Stimulated activated CD4-positive, alpha-beta T cell treated with anti-CD3 and anti-CD28 coated beads, Interleukin-4, amount 100 ng/mL, for 4 hours (primary cell): Measurements from ENCODE around the gene FOXP1.

ENCODE experiments used
- DNase-seq, 2 experiments: peaks; one replicate each; pipeline ENCODE4 v3.0.0-alpha.2; 2020

FOXP1 gene

DNA sequence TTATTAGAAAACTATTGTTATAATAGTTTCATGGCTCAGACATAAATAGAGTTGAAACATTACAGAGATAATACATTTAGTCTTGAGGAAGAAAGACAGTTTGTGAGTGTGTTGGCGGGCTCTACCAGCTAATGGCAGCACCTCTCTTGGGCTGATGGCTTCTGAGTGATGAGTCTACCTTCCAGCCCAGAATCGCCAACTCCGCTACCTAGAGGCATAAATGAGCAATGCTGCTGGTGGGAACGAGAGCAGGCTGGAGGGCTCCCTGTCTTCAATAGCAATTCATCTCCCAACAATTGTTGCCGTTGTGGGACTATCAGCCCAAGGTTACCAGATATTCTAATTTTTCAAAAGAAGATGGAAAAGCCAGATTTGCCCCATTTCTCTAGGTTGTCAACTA lies 388.7 kb downstream of the FOXP1 start:
- DNase-seq: no peak

DNA sequence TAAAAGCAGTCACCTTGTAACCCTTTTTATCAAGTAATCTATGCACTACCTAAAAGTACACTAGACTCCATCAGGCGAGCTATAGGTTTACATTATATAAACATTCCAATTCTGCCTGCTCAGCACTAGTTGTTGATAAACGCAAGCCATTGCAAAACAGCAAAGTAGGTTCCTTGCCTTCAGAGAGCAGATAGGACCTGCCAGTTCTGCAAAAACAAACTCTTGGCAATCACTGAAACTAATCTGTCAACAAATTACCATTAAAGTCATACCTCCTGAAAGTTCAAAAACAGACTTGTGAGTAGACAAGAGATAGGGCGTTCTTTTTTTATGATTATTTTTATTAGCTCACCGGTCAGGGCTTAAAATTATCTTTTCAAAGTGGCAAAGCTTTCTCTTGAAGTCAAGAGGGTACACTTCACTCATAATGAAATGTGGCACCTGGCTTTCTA lies 392.5 kb downstream of the FOXP1 start:
- DNase-seq: no peak

DNA sequence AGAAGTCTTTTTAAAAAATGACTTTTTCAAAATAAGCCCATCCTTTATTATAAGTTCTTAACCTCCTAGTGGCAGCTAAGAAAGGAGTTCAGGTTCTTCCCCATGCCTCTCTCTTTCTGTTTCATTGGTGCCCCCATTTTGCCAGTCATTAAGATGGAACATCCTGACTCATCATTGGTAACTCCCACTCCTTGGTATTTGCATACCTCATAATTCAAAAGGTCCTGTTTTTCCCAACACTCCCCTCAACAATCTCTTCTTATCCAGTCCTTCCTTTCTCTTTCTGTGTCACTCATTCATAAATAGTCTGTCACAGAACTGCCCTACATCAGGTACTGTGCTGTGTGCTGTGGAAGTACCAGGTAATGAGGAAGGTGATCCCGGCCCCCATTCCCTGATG lies 394.0 kb downstream of the FOXP1 start:
- peak in 1 of 2 experiments; percentile 36 for DNase-seq

GRCh38 chr3:71187715-71188114 lies 395.8 kb downstream of the FOXP1 start:
- no peak for DNase-seq

GRCh38 chr3:71186801-71187200 lies 396.7 kb downstream of the FOXP1 start:
- DNase-seq: no peak

GRCh38 chr3:71185733-71186455 lies 397.6 kb downstream of the FOXP1 start:
- DNase-seq: peak in 1 of 2 experiments; percentile 12

GRCh38 chr3:71184252-71184651 lies 399.3 kb downstream of the FOXP1 start:
- DNase-seq: no peak

- no peak for DNase-seq
Measured at GRCh38 chr3:71183549-71183948, 400.0 kb downstream of the FOXP1 start.

DNA sequence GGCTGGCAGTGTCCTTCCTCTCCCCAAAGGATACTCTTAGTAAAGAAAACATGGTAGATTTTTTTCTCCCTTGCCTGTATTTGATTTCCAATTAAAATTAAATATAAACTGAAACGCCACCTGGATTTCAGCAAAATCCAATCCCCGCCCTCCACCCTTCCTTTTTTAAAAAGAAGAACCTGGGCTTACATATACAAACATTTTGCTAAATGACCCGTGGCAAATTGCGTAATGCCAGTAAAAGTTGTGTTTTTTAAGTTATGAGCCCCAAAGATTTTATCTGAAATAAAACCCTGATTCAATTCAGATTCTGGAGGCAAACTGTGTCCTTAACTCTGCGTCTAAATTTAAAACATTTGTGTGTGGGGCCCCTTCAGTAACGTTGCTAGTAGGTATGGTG lies 403.0 kb downstream of the FOXP1 start:
- DNase-seq: no peak

- DNase-seq: no peak
Measured at GRCh38 chr3:71177375-71177774, 406.2 kb downstream of the FOXP1 start.

DNA sequence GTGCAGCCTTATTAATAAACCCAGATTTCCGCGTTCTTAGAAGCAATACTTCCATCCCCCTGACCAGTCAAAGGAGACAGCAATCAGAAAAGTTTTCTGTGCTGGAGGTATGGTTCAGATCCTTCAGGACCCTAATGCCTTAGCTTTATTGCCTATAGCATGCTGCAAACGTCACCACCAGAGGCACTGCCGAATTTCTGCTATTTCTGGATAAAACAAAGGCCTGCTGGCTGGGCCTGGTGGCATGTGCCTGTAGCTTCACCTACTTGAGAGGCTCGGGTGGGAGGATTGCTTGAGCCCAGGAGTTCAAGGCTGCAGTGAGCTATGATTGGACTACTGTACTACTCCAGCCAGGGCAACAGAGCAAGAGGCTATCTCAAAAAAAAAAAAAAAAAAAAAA lies 407.2 kb downstream of the FOXP1 start:
- no peak for DNase-seq

- no peak for DNase-seq
Measured at GRCh38 chr3:71175691-71176365, 407.7 kb downstream of the FOXP1 start.

GRCh38 chr3:71172951-71173350 lies 410.6 kb downstream of the FOXP1 start:
- no peak for DNase-seq

GRCh38 chr3:71172189-71172588 lies 411.3 kb downstream of the FOXP1 start:
- no peak for DNase-seq

- no peak for DNase-seq
Measured at GRCh38 chr3:71171247-71171646, 412.3 kb downstream of the FOXP1 start.

DNA sequence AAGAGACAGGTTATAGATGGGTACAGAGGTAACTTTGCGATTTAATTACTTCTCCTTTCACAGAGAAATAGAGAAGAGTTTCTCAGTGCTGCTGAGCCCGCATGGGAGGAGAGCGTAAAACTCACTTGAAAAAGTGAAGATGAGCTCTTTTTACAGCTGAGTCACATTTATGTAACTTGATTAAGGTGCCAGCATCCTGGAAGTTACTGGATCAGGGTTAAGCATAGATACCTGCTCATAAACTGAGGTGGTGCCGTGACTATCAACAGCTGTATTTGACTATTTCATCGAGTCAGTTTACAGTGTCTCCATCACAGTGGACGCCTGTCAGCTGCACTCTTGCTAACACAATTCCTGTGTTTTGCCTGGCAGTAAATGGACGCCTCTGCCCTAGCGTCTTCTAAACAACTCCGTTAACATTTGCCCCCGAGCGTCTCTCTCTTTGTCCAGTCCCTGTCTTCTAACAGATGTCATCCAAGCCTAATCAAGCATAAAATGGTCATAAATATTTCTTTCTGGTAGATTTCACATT lies 414.6 kb downstream of the FOXP1 start:
- no peak for DNase-seq

DNA sequence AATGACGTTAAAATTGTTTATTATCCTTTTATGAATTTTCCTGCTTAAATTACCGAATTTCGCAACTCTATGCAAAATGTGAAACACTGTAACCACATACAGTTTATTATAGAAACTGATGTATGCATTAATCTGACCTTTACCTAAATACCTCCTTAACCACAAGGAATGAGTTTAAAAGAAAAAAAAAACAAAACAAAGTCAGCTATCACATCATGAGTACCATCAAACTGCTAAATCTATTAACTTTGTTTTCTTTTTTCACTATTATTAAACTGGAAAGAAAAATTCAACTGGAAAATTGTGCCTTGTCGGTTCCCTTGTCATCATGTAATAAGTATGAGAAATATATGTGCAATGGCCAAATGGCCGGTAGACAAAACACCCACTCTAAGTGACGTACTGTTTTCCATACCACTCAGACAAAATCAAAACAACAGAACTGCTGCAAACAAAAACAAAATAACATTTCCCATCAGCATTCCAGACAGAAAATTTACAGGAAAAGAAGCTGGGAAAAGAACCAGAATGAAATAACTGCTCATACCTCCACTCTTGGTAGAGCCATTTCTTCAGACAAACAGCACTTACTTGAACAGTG lies 415.3 kb downstream of the FOXP1 start:
- no peak for DNase-seq

GRCh38 chr3:71166339-71167240 lies 416.9 kb downstream of the FOXP1 start:
- DNase-seq: no peak

- no peak for DNase-seq
Measured at GRCh38 chr3:71164881-71165280, 418.6 kb downstream of the FOXP1 start.

DNA sequence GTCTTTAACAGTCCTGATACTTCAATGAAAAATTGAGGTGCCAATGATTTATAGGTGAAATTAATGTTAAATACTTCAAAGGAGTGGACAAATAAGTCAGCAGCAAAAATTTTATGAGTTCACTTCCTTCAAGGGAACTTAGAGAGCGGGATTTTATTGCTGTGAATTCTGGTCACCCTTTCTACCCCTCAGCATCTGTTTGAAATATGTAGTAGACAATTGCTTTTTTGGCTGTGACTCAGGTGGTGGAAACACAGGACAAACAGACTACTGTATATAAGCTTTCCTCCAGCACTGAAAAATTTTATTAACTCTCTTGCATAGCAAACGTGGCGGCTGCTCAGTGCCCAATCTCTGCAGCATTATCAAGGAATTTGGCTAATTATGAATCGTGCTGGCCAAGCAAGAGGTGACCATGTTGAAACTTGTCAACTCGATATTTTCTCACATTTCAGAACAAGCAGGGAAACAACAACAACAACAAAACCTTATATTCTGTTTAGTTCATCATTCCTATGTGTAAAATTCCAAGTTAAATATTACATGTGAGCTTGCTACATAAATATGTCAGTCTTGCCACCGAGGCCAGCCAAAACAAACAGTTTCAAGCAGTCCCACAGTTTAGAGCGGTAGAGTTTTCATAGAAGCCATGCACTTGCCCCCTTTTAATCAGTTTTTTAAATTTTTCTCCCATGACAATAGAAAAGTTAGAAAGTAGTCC lies 420.2 kb downstream of the FOXP1 start:
- no peak for DNase-seq

DNA sequence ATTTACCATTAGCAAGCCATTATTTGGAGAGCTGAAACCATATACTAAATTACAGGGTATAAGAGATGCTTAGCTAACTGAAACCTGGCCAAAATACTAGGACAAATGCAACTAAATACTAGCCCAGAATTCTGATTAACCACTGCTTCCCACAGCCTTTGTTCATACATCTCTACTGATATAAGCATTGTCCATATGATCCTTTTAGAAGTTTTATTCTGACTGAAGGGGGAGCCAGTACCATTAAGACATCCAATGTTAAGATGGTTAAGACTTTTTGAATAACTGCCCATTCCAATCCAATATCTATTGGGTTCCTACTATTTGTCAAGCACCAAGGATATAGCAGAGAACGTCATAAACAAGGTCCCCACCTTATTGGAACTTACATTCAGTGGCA lies 421.3 kb downstream of the FOXP1 start:
- no peak for DNase-seq
